Right hindlimb (tissue), 1 donor: ENCODE measurements around the gene NCKAP5.
A peak's percentile ranks its signal among the peaks of the same experiment; 100 is the strongest.
"Not testable (repeated sequence)": the region's sequence is repeated elsewhere in the genome, so short reads cannot be mapped to it uniquely, and the experiment has no call there.

ENCODE experiments used
- DNase-seq: peaks from one replicate; pipeline ENCODE4 v3.0.0-alpha.2; 2018

Gene NCKAP5

DNA sequence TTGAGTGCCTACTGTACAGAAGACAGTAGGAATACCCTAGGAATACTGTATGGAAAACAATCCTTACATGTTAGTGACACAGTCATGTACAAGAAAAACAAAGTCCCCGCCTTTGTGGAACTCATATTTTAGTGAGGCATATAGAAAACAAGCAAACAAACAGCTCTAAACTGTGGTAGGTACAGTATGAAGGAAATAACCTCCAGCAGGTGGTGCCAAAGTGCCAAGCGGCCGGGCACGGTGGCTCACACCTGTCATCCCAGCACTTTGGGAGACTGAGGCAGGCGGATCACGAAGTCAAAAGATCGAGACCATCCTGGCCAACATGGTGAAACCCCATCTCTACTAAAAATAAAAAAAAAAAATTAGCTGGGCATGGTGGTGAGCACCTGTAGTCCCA is 48.6 kb downstream of the NCKAP5 start:
- not testable (repeated sequence) for DNase-seq

DNA sequence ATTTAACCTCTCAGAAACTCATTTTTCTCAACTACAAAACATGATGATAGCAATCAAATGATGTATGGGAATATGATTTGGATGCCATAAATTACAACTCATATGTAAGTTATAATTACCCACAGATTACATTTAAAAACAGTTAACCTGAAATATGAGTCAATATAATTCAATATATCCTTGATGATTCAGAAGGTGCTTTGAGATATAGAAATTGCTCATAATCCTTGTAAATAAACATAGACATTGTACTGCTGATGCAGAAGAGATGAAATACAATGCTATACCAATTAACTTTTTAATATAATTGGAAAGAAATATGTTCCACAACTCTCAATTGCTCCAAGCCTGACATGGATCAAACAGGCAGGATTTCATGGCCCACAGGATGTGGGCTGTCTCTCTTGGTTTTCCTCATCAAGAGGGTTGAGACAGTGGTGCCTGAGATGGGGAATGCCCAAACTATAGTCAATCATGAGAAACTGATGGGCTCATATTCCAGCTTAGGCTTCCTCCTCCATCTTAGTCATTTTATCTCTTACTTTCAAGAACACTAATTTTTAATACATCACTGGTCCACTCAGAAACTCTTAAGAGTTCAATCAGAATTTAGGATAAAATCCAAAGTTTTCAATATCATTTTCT is 49.4 kb downstream of the NCKAP5 start:
- DNase-seq: no peak

- no peak for DNase-seq
Observed at GRCh38 chr2:133517876-133518275, 50.4 kb downstream of the NCKAP5 start.

DNA sequence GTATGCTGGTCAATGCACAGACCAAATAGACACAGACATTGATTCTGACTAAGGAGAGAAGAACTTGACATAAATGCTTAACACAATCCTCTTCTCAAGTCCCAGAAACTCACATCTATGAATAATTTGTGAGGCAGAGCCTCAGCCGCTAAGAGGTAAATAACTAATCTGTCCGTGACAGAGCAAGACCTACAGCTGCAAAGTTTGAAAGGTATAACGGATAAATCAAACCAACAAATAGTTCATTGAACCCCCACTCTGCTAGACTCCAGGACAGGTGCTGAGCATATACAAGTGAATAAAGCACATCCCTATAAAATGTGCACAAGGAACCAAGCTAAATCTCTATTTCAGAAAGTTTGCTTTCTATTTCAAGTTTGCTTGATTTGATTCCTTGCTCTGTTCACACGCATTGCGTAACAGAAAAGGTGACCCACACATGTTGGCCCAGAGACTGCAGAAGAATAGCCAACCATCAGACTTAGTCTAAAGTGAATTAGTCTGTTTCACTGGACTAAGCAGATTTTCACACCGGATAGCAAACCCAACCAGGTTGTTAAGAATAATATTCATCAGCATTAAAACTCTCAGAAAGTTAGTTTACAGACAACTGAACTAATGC is 51.7 kb downstream of the NCKAP5 start:
- no peak for DNase-seq

GRCh38 chr2:133515271-133515670 is 53.0 kb downstream of the NCKAP5 start:
- no peak for DNase-seq

DNA sequence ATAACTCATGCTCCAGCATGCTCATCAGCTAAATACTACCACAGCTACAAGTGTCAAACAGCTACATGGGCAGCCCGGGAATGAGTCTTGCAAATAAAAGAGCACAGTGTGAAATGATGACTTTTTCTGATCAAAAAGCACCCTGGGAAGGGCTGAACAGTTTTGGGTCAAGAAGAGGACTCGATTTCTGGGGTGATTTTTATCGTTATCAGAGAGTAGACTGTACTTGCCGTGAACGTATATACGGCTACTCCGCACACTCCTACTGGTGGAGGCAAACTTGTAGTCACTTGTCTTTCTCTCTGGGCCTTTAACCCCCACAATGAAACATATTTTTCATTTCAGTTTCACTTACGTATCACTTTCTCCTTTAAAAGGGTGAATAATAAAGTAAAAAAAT is 54.4 kb downstream of the NCKAP5 start:
- DNase-seq: no peak

DNA sequence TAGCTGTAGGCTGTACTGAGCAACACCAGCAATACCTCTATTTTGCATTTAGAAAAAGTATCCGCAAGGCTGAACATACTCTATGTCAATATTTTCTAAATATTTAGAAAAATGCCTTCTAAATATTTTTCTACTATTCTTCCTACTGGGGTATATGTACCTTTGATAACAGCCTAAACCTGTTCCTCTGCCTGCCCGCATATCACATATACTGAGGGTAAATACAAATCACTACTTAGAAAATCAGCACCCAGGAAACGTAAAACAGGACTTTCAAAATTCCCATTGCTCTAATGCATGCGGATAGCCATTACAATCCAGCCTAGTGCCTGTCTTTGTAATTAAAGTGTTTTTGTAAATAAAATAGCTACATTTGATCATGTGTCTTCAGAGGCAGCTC is 56.1 kb downstream of the NCKAP5 start:
- no peak for DNase-seq

DNA sequence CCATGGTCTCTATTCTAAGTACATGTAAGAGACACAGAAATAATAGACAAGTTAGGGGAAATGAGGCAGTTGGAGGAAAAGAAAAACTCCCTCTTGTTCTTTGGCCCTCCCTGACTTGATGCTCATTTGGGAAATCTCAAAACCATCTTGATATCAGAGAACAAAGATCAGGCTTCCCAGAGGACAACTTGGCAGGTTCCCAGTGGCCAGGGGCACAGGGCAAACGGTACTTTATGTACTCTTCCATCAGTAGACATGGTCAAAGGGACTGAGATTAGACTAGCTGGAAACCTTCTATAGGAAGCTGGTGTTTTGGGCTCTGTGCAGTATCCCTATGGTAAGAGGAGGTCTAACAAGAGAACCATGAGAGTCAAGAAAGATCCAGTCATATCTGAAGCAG is 56.6 kb downstream of the NCKAP5 start:
- no peak for DNase-seq

DNA sequence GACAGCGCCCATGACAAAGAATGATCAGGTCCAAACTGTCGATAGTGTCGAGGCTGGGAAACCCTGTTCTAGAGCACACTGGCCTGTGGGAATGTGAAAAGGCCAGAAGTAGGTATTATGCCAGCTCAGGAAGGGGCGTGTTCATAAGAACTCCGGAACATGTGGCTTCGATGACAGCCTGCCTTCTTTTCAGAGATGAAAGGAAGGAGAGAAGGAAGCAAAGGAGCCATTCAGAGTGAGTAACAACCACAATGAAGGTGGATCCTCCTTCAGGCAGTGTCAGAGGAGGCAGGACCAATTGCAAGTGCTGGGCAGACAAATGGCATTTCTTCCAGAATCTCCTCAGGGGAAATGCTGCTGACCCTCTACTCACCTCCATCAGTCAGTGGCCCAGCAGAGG is 58.5 kb downstream of the NCKAP5 start:
- no peak for DNase-seq

DNA sequence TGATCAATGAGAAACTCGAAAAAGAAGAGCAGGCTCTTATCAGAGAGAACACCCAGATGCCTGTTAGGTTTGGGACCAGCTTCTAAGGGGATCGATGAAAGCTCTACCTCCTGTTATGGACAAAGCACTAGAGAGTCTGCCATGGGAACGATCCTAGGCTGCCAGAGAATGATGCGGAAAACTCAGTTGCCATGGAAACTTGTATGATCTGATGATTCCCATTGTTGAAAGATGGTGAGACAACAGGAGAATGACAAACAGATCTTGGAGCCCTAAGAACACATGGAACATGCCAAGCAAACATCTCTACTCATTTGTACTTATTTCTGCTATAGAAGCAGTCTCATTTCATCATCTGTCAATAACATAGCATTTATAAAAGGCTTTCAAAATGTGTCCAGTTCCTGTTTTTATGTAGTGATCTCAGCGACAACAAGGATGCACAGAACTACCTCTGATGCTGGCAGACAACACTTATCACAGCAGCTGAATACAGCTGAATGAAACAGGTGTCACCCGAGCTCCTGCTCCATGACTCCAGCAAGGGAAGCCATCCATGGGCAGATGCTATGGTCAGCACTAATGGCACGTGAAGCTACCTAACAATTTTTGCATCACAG is 59.6 kb downstream of the NCKAP5 start:
- DNase-seq: no peak

DNA sequence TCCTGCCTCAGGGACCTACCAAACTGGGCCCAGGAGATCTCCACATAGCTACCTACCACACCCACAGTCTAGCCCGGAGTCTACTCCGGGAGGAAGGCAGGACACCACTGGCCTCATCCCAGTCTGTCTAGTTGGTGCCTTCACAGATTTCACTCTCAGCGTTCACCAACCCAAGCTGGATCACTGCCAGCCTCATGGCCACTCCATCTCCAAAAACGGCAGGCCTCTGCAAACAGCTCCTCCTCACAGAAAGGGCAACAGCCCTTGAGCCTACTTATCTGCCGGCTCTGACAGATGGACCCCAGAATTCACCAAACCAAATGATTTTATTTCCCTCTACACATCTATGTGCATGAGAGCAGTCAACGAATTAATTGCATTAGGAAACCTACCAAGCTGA is 61.3 kb downstream of the NCKAP5 start:
- no peak for DNase-seq

DNA sequence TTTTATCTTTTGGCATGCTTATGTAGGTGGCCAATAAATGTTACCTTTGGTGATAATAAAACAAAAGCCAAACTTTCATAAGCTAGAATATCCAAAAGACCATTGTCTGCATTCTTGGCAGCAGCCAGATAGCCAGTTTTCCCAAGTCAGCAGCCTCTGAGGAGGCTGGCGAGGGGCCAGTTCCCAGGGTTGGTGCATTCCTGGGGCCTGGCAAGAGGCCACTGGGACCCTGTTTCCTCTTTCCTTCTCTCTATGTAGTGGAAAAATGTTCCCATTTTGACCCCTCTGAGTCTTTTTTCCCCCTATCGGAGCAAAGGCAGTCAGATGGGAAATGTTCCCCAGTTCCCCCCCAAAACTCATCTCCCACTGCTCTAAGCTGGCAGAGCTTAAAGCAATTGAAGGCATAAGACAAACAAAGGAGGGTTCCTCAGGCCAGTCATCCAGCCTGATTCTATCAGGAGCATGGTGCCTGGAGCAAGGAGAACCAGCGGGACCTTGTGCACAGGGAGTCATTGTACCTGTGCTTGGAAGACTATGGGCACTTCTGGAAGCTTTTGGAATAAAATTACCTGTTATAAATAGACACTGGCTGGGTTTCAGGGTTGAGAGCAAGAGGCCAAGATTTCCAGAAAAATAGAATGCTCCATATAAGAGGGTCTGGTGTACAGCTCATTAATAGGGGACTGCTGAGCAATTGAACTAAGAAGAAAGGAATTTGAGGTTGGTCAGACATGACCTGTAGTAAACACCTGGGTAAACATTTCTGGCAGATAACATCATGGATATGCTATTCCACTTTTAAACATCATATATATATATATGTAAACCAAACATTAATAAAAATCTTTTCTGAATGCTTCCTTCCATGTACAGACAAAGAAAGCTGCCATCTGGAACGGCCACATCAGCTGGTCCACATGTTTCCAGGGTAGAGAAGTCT is 63.4 kb downstream of the NCKAP5 start:
- DNase-seq: peak; percentile 64

- DNase-seq: no peak
Observed at GRCh38 chr2:133503927-133504326, 64.3 kb downstream of the NCKAP5 start.

DNA sequence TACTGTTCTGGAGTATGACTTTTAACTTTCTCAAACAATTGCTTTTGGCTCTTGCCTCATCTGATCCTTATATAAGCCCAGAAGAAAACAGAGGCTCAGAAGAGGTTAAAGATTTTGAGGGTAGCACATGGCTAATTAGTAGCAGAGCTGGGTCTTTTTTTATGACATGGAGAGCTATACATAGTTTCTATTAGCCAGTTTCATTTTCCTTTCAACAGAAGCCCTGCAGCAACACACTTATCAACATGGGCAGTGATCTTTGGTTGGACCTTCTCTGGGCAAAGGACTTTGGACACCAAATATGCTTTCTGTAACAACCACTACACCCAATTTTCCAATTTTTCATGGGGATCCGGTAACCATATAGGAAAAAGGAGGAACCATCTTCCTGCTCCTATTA is 64.9 kb downstream of the NCKAP5 start:
- no peak for DNase-seq

DNA sequence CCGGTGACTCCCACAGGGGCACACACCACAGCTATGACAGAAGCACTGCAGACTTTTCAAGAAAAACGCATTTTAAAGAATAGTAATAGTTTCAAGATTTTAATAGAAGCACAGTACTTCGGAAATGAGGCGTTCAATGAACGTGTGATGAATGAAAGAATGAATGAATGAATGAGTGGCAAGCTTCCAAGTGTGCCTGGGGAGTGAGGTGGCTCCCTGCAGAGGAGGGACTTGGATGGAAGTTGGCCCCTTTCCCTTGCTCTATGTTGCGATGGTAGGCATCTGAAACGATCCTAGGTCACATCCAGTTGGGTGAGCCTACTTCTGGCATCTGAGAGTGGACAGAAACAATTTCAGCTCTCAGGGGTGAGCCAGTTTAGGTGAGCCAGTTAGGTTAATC is 65.6 kb downstream of the NCKAP5 start:
- no peak for DNase-seq

GRCh38 chr2:133500917-133501316 is 67.3 kb downstream of the NCKAP5 start:
- DNase-seq: no peak

GRCh38 chr2:133498662-133499585 is 69.3 kb downstream of the NCKAP5 start:
- no peak for DNase-seq

DNA sequence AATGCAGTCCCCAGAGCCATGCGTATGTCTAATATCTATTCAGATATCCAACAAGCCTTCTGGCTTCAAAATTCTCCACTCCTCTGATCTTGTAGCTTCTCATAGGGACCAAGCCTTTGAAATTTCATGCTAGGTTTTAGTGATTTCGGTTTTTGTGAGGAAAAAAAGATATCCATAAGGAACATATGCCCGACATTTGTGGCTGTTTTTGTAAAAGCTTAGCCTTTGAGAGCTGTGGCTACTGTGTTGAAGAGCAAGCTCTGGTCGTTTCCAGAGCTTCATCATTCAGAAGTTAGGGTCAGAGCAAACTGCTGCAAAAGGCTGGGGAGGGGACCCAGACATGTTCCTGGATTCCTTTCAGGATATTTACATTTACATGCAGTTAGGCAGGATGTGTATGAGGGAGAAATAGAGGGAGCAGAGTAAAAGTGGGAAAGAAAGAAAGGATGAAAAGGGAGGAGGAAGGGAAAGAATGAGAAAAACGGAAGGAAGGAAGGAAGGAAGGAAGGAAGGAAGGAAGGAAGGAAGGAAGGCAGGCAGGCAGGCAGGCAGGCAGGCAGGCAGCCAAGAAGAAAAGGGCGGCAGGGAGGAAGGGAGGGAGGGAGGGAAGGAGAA is 70.2 kb downstream of the NCKAP5 start:
- no peak for DNase-seq

DNA sequence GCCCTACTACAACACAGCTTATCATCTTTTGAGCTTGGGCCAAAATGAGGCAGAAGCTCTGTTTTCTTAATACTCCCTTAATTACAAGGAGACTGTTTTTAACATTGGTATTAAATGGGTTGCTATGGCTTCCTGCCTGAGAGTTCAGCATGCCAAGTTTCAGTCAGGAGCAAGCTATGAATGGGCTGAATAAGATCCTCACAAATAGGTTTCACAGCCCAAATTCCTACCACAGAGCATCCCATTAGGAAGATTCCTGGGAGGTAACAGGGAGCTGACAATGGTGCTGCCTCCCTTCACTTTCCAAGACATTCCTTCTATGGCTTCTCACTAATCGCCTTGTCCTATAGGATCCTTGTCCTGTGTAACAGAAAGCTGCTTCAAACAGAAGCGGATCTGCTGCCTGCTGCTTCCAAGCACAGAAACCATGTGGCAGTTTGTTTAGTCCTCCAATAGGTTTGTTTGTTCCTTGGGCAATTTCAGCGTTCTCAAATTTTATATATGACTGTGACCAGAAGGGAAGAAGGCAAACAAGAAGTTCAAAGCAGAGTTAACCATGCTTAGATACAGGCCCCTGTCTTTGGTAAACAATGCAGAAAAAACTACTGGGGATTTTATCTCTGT is 70.9 kb downstream of the NCKAP5 start:
- DNase-seq: peak; percentile 38

DNA sequence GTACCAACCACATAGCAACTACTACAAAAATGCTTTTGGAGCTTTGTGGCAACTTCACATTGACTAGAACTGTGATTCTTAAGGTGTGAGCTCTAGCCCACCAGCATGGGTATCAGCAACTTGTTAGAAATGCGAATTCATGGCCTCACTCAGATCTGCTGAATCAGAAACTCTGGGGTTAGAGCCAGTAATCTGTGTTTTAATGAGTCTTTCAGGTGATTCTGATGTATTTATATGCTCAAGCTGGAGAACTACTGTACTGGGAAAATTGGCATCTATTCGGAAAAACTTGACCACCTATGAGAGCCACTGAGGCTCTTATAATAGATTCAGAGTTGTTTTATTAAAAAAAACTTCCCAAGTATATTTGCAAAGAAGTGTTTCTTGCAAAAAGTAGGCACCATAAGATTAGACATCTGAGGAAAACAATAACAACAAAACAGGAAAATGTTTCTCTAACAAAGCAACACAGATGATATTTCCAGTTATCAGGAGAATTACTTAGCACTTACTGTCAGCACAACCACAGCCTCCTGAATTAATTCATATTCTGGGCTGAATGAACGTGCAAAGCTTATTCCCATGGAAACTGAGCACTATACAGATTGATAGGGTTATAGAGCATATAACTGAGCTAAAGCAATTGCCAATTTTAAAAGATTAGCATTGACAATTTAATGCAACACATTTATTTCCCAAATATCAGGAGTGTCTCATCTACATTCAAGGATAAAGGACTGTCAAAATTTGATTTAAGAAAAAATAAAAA is 71.6 kb downstream of the NCKAP5 start:
- no peak for DNase-seq

DNA sequence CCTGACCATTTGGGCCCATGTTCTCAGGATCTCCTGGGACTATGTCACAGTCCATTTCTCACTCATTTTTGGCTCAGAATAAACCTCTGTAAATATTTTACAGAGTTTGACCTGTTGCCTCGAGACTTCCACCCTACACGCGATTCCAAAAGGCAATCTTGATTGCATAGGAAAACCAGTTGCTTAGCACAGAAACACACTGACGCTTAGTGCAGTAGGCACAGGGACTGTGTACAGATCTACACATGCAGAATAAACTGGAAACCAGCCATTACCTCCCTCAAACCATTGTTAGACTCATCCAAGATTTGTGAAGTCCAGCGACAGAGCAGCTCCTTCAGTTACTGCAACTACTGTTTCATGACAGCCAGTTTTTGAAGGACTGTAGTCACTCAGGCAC is 73.0 kb downstream of the NCKAP5 start:
- DNase-seq: no peak
